HG03469 (cell line): Measurements from ENCODE around the gene CBARP.

Experiments used
- ATAC-seq: cut with Tn5 transposase; IDR thresholded peaks from one replicate; pipeline ENCODE4 v1.9.1; 2021; ENCODE audit warnings: mild to moderate bottlenecking, moderate library complexity, moderate number of reproducible peaks; ENCODE audit not compliant: unreplicated experiment

The CBARP gene

DNA sequence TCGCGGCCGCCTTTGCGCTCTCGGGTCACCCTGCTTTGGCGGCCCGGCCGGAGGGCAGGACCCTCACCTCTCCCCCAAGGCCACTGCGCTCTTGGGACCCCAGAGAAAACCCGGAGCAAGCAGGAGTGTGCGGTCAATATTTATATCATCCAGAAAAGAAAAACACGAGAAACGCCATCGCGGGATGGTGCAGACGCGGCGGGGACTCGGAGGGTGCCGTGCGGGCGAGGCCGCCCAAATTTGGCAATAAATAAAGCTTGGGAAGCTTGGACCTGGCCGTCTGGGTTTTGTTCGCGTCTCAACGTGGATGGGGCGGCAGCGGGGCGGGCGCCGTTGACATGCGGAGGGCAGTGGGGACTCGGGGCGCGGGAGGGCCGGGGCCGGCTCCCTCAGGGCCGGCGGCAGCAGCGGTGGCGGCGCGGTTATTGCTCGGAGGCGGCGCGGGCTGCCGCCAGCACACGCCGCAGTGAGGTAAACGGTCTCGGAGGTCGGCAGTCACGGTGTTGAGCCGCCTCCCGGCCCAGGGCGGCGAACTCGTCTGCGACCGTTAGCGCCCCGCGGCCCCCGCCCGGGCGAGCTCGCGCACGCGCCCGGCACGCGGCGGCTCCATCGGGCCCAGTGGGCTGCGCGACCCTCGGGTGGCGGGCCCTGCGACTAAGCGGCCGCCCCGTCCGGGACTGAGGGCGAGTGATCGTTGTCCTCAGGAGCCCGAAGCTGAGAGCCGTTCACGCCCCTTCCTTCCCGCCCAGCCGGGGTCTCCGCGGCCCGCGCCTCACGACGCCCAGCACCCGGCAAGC lies 9.4 kb downstream of the CBARP start:
- no peak for ATAC-seq

DNA sequence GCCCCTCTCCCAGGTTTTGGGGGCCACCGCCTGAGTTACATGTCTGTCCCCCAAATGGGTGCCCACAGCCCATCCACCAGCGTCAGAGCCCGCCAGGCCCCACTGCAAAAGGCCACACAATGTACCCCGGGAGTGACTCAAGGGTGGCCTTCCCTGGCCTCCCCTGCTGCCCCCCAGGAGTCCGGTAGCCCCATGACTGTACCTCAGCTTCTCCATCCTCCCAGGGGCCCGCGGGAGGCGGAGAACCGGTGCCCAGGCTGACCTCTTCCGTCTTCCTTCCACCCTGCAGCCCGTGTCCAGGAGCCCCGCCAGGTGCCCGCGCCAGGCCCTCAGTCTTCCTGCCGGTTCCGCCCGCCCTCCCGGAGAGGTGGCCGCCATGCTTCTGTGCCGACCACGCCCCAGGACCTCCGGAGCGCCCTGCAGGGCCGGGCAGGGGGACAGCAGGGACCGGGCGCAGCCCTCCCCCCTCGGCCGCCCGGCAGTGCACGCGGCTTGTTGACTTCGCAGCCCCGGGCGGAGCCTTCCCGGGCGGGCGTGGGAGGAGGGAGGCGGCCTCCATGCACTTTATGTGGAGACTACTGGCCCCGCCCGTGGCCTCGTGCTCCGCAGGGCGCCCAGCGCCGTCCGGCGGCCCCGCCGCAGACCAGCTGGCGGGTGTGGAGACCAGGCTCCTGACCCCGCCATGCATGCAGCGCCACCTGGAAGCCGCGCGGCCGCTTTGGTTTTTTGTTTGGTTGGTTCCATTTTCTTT lies 10.3 kb downstream of the CBARP start:
- ATAC-seq: no peak

DNA sequence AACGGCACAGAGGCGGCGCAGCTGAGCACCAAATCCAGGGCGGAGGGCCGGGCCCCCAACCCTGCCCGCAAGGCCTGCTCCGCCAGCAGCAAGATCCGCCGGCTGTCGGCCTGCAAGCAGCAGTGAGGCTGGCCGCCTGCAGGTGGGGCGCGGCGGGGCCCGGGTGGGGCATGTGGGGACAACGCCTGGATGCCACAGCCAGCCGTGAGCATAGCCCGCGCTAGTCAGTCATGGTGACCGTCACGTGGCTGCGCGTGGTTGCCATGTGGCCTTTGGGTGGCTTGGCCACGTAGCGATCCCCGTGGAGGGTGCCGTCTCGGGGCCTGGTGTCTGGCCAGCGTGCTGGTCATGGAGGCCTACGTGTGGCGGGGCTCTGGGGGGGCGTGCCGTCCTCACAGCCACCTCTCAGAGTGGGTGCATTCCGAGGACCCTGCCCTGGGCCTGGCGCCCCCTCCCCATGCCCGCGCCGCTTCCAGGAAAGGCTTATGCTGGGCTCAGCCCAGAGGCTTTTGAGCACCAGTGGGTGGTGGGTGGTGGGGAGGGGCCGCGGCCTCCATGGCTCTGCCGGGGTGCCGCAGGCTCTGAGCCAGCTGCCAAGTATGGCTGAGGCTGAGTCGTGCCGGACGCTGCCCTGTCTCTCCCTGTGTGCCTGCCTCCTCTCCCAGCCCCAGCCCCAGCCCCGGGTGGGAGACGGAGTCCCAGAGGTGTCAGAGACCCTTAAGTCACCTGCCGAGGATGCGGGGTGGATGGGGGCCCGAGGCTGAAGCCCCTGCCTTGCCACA lies 11.1 kb downstream of the CBARP start:
- ATAC-seq: no peak

DNA sequence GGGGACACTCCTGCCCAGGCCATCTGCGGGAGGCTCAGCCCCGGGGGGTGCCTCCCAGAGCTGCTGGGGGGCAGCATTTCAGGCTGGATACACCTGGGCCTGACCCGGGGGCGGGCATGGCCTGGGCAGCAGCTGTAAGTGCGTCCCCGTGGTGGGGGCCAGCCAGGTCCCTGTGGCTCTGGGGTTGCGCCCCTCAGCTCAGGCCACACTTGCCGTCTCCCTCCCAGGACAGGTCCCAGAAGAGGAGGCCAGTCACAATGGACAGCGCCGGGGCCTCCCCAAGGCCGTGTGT lies 11.6 kb downstream of the CBARP start:
- ATAC-seq: no peak

DNA sequence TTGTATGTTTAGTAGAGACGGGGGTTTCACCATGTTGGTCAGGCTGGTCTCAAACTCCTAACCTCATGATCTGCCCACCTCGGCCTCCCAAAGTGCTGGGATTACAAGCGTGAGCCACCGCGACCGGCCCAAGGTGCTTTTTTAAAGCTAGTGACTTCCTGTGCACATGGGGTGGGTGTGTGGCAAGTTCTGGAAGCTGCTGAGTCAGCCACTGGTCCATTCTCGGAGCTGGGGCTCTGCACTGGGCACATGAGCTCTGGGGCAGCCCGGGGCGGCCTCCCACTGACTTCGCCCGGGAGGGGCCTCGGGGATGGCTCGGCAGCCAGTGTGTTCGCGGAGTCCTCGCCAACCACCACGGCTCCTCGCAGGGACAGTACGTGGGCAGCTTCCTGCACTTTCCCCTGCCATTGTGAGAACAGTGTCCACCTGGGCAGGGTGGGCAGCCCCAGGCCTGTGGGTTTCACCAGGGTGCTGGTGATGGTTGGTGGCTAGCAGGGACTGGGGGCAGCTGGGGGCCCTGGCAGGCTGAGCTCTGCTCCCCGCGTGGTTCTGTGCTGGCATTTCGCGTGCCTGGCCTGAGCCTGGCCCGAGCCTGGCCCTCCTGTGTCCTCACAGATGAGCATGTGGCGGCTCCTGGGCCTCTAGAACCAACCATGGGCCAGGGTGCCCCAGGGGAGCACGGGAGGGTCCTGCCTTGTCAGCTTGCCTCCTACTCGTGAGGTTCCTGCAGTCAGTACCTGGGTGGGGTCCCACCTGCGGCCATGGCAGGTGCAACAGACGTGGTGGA lies 12.2 kb downstream of the CBARP start:
- no peak for ATAC-seq

DNA sequence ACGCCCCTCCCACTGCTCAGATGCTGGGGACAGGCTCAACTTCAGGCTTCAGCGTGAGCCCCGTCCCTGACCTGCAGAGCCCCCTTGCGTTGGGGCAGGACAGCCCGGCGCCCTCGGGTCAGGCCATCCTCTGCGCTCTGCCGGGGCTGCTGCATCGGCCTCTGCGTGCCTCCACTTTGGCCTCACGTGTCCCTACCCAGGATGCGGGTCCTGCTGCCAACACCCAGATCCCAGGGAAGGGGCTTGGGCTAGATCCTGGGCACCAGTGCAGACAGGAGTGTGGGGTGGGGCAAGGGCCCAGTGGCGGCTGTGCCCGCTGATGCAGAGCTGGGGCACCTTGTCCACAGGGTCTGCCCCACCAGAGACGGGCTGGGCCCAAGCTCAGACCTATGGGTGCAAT lies 13.0 kb downstream of the CBARP start:
- ATAC-seq: no peak

DNA sequence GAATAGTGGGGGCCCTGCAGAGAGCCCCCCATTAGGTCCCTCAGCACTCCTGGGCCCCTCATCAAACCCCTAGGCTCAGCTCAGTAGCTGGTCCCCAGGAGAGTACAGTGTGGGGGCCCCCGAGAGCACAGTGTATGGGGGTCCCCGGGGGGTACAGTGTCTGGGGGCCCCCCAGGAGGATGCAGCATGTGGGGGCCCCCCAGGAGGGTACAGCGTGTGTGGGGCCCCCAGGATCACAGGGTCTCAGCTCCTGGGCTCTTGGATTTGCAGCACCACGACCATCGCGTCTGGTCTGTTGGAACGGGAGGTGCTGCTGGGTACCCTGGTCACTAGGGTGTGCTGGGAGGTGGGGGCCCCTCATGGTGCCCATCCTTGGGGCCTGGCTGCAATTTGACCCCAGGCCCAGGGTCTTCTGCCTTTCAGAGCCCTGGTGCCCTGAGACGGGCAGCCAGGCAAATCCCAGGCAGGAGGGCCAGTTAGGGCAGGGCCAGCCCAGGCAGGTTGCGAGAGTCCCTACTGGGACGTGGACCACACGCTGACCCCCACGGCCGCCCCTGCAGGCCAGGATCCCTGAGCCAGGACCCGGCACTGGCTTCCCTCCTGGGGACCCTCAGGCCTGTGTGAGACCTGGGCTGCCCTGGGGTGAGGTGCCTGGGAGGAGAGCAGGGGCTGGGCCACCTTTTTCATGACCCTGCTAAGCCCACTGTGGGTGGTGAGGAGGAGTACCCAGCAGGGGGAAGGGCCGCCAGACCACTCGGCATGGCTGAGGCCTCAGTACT lies 13.6 kb downstream of the CBARP start:
- ATAC-seq: no peak

DNA sequence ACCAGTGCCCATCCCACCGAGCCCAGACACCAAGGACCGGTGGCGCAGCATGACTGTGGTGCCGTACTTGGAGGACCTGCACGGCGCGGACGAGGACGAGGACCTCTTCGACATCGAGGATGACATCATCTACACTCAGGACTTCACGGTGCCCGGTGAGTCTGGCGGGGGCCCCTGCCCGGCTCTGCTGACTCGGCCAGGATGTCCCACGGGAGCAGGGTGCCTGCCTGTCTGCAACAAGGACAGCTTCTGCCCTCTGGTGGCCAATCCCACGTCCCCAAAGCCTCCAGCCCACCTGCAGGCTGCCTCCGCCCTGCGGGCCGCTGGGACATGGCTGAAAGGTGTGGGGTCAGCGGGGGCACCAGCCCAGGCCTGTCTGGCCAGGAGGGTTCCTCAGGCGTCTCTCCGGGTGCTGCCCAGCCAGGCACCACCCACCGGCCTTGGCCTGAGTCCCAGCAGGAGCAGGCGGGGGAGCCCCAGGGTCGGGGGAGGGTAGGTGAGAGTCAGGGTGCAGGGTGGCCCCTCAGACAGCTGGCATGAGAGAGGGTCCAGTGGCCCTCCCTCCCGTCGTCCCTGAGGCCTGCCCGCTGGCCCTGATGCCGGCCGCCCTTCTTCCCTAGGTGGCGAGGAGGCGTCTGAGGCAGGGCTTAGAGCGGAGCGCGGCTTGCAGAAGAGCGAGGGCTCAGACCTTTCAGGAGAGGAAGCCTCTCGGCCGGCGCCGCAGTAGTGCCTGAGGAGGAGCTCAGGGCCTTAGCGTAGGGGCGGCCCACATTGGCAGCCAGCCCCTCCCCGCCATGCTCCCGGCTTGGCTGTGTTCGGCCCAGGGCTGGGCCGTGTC lies 14.6 kb downstream of the CBARP start:
- ATAC-seq: no peak

DNA sequence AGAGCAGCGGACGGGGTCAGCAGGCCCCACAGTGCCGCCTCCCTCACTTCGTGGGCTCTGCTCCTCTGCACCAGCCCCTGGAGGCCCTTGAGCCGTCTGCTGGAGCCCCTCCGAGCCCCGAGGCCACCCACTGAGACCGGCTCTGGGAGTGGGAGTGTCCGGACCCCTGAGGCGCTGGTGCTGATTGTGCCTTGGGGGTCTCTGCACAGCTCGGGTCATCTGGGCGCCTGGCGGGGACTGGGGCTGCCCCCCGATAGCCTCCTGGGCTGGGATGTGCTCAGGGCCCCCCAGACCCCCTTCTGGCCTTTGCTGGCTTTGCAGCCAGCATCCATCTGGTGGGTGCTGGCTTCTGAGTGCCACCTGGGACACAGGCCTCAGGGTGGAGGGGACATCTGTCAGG lies 15.4 kb downstream of the CBARP start:
- ATAC-seq: no peak

DNA sequence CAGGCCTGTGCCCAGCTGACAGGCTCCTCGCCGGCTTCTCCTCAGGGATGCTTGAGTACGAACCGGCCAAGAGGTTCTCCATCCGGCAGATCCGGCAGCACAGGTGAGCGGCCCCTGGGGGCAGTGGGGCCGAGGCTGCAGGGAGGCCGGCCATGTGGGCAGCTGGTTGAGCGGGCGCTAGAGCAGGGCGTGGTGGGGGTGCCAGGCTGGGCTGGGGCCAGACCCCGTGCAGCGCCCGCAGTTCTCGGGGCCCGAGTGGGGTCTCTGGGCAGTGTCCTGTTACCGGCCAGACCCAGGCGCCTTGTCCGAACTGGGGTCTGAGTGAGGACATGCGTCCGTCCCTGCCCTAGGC lies 15.9 kb downstream of the CBARP start:
- no peak for ATAC-seq

DNA sequence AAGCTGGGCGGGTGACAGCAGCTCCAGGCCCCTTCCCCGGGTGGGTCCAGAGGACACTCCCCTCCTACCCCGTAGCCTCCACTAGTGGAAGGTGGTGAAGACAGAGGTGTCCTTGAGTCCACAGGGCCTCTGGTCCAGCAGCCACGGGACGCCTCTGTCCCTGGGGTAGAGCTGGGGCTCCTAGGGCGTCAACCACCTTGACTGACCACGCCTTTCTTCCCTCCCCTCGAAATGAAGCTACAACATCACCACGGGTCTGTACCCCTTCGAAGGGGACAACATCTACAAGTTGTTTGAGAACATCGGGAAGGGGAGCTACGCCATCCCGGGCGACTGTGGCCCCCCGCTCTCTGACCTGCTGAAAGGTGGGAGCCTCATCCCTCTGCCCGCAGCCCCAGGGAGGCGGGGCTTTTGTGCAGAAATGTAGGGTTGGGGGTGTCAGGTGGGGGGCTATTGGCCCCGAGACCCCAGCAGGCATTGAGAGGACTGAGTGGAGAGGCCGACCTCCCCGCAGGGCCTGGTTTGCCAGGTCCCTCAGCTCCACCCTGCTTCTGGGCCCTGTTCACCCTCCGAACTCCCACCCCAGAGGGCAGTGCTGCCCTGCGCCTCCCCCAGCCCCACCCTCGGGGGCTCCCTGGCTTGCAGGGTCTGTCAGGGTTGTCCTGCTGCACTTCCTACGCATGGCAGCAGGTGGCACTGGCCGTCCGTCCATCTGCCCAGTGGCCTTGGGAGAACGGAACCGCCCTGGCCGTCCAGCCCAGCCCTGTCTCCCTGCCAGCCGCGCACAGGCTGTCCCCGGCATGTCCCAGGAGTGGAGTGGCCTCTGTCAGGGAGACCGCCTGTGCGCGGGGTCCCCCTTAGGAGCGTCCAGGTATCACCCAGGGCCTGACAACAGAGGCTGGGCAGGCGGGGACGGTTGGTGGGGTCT lies 16.6 kb downstream of the CBARP start:
- ATAC-seq: no peak

DNA sequence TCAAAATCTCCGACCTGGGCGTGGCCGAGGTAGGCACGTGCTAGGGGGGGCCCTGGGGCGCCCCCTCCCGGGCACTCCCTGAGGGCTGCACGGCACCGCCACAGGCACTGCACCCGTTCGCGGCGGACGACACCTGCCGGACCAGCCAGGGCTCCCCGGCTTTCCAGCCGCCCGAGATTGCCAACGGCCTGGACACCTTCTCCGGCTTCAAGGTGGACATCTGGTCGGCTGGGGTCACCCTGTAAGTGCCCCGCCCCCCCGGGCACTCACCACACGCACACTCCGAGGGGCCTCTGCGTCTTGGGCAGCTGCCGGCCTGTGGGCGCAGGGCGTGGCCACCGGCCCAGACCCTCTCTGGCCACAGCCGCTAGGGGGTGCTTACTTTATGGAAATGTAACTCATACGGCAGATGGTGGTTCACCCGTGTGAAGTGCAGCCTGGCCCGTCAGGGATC lies 17.3 kb downstream of the CBARP start:
- ATAC-seq: no peak

DNA sequence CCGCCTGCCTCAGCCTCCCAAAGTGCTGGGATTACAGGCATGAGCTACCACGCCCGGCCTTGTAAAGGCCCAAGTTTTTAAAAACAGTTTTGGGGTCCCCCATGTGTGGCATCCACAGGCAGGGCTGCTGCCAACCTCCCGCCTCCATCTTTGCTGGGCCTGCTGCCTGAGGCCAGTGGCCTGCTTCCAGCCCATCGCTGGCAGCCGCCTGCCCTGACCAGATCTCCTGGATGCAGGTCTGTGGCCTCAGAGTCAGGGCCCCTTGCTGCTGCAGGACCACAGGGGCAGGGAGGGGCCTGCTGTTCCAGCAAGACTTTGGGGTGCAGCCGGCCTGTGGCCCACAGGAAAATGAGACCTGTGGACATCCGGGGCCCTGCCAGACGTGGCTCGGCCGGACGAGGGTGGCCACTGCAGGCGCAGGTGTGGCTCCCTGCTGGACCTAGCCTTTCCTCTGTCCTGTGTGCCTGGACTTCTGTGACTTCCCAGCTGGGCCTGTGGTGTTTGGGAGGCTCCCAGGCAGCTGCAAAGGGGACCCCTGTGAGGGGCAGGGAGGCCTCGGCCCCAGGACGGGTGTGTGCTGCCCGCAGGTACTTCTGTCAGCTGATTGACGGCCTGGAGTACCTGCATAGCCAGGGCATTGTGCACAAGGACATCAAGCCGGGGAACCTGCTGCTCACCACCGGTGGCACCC lies 17.9 kb downstream of the CBARP start:
- ATAC-seq: no peak

DNA sequence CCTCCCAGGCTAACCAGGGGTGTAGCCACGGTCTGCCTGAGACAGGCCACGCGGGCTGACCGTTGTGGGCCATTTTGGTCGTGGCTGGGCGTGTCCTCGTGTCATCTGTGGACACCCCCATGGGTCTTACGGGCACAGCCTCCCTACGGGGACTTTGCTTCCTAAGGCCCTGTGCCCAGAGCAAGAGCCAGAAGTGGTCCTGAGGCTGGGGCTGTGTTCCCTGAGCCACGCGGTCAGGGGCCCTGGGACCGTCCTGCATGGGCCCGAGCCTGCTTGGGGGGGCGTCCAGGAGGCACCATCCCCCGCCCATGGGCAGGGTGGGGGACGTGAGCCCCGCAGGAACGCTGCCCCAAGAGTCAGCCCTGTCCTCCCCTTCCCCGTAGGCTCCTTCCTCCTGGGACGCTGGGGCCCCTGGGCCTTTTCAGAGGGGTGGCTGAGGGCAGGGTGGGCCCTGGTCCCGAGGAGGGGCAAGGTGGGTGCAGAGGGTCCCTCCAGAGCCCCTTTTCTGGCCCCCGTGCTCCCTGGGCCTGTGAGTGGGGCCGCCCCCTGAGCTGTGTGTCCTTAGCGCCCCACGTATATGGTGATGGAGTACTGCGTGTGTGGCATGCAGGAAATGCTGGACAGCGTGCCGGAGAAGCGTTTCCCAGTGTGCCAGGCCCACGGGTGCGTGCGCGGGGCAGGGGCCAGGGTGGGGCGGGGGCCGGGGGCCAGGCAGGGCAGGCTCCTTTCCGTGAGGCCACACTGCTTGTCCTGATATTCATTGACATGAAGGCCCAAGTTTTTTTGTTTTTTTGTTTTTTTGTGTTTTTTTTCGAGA lies 18.8 kb downstream of the CBARP start:
- ATAC-seq: no peak

DNA sequence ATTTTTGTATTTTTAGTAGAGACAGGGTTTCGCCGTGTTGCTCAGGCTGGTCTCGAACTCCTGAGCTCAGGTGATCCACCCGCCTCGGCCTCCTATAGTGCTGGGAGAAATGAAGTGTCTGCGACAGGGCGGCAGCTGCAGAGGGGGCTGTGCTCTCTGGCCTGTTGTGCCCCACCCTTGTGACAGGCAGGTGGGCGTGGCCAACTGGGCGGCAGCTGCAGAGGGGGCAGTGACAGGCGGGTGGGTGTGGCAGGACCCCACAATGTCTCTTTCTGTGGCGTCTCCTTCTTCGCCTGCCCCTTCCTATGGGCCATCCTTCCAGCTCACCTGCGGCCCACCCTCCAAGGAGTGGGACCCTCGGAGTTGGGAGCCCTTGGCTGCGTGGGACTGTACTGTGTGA lies 20.4 kb downstream of the CBARP start:
- ATAC-seq: no peak

DNA sequence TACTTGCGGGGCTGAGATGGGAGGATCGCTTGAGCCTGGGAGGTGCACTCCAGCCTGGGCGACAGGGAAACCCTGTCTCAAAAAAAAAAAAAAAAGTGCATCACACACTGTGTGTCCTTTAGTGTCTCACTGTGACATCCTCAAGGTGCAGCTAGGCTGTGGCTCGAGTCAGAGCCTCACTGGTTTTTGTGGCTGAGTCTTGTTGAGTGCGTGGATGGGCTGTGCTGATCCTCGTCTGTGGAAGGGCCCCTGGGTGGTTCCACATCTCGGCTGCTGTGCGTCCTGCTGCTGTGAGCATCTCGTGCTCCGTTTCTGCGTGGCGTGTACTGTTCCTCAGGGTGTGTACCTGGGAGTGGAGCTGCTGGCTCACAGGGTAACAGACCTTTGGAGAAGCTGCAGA lies 21.0 kb downstream of the CBARP start:
- no peak for ATAC-seq
